Ovary (tissue), 9 donors: ENCODE measurements around the gene DOCK2. TPM values are rescaled to one million over a fixed set of nuclear protein-coding genes. Genes with fewer than 3 reads are reported as not detected.

Experiments used
- DNase-seq, 5 donors: peaks; one replicate each; pipeline ENCODE4 v3.0.0-alpha.2; 2019 to 2020
- H3K27ac ChIP-seq, 2 donors: fragments of 200-600 bp; one replicate each; pipeline versions ENCODE4 v1.5.1 to v1.8.0; 2019 to 2022
- H3K27me3 ChIP-seq: fragments of 200-600 bp; one replicate; pipeline ENCODE4 v1.8.0; 2022
- H3K36me3 ChIP-seq: fragments of 200-600 bp; sonication (generic); one replicate; pipeline ENCODE4 v1.5.1; 2019
- H3K4me1 ChIP-seq: one replicate; pipeline ENCODE4 v1.8.1; 2013; ENCODE audit warnings: mild to moderate bottlenecking, moderate library complexity; ENCODE audit not compliant: insufficient read depth
- H3K4me3 ChIP-seq: fragments of 200-600 bp; sonication (generic); one replicate; pipeline ENCODE4 v1.5.1; 2017
- H3K9me3 ChIP-seq, 2 donors: fragments of 200-600 bp in 1 of 2; sonication (generic) in 1 of 2; one replicate each; pipeline versions ENCODE4 v1.5.1 to v1.8.1; 2013 to 2019; ENCODE audit warnings: mild to moderate bottlenecking in 1 of 2, moderate library complexity in 1 of 2
- CTCF ChIP-seq, 3 donors: fragments of 450-650 bp in 2 of 3; fragments of 200-600 bp in 1 of 3; IDR thresholded peaks; one replicate each; pipeline versions ENCODE4 v1.5.1 to v1.8.0; 2016 to 2022; ENCODE audit warnings: antibody characterized with exemption in 3 of 3, mild to moderate bottlenecking in 1 of 3
- EP300 ChIP-seq: sonication (generic); formaldehyde crosslinking; IDR thresholded peaks from one replicate; pipeline ENCODE4 v1.6.1; 2017; ENCODE audit warnings: antibody characterized with exemption
- POLR2A ChIP-seq: fragments of 450-650 bp; IDR thresholded peaks from one replicate; pipeline ENCODE4 v1.6.1; 2017; ENCODE audit warnings: antibody characterized with exemption, mild to moderate bottlenecking, moderate library complexity
- WGBS, 3 donors: extraction: QIAGEN DNeasy Blood & Tissue Kit in 1 of 3; methylation state at CpG; one replicate each; pipeline versions ENCODE4 v1.1.5 to v1.1.7; 2013 to 2017; 5-methylcytosine and 5-hydroxymethylcytosine counted together
- intact Hi-C, 4 donors: fragments of 100-400 bp; cut with DNase I; formaldehyde crosslinking; loops; one replicate each; pipeline versions ENCODE4 v1.11.0 to v1.15.1; 2022 to 2023
- polyA plus RNA-seq, 2 donors: library from polyadenylated mRNA; stranded (reverse); fragments of 200-250 nt in 1 of 2; fragments of 350-450 nt in 1 of 2; fragmentation: Illumina TruSeq in 1 of 2; extraction: RNeasy Lipid Tissue Mini Kit (QIAGEN cat#74804) in 1 of 2; gene quantifications; one replicate each; pipeline ENCODE4 v1.2.3, GENCODE V29; 2013 to 2014
- total RNA-seq, 7 donors: library from RNA; depleted of rRNA in 2 of 7; stranded (reverse); fragments of >200 nt in 2 of 7; fragmentation: NEBNext Ultra II Directional in 3 of 7; extraction: Animal tissue kit (Norgen Biotek cat#: 25700) in 3 of 7; gene quantifications; one replicate each; pipeline versions ENCODE4 v1.1.0 to v1.2.4, GENCODE V29; 2016 to 2023
- donor health status: DM: no; HTN: no; CAD: no; lungs with moderate emphysema.
- donor health status: DM: no; HTN: no; CAD: no.
- donor health status: Bipolar disorder and iron deficiency.
- donor health status: DM: yes; HTN: yes; CAD: no.
- donor health status: DM: no; HTN: no; CAD: no.
- donor health status: DM: yes; HTN: yes; CAD: no.

Gene DOCK2
- total and polyA plus RNA-seq, 9 donors: 1.3 to 10.2 (median 5.4) TPM

GRCh38 chr5:169682026-169682425 is 45.0 kb downstream of the DOCK2 start:
- no peak for TF ChIP-seq POLR2A
- TF ChIP-seq EP300: no peak
- no peak for TF ChIP-seq CTCF (IDR thresholded peaks at IDR 0.05)
- H3K4me3 ChIP-seq: no peak overlapping the region
- intact Hi-C loops: no loop called here
- WGBS, 3 donors: 83 to 89% (median 84%) methylated on average over 2 of the region's 2 CpGs
- H3K4me1 ChIP-seq: no peaks in the 10 kb centered on the region
- H3K36me3 ChIP-seq: no peaks in the 10 kb centered on the region
- H3K27me3 ChIP-seq: no peaks in the 10 kb centered on the region
- DNase-seq: no peak
- no peak overlapping the region for H3K27ac ChIP-seq
- no peaks in the 10 kb centered on the region for H3K9me3 ChIP-seq

GRCh38 chr5:169686137-169686536 is 49.1 kb downstream of the DOCK2 start:
- no peak for DNase-seq
- intact Hi-C loops: no loop called here
- Histone ChIP-seq H3K4me3 (no peak overlapping the region), H3K9me3 (no peaks in the 10 kb centered on the region), H3K4me1 (no peaks in the 10 kb centered on the region), H3K27ac (no peak overlapping the region), H3K36me3 (no peaks in the 10 kb centered on the region), H3K27me3 (no peaks in the 10 kb centered on the region)
- 43 to 62% (median 47%) methylated on average over 5 of the region's 5 CpGs for WGBS, 3 donors
- TF ChIP-seq CTCF (IDR thresholded peaks at IDR 0.05) (no peak), EP300 (no peak), POLR2A (no peak)

GRCh38 chr5:169688106-169688505 is 51.0 kb downstream of the DOCK2 start:
- Histone ChIP-seq H3K4me1 (no peaks in the 10 kb centered on the region), H3K36me3 (no peaks in the 10 kb centered on the region), H3K4me3 (no peak overlapping the region), H3K27ac (no peak overlapping the region), H3K27me3 (no peaks in the 10 kb centered on the region), H3K9me3 (no peaks in the 10 kb centered on the region)
- WGBS, 3 donors: 69 to 76% (median 74%) methylated on average over 3 of the region's 3 CpGs
- DNase-seq: no peak
- TF ChIP-seq CTCF (IDR thresholded peaks at IDR 0.05): no peak
- TF ChIP-seq POLR2A: no peak
- TF ChIP-seq EP300: no peak
- intact Hi-C loops: no loop called here

- H3K4me3 ChIP-seq: no peak overlapping the region
- no peak for DNase-seq
- H3K27ac ChIP-seq: no peak overlapping the region
- no peaks in the 10 kb centered on the region for H3K36me3 ChIP-seq
- no peaks in the 10 kb centered on the region for H3K9me3 ChIP-seq
- intact Hi-C loops: no loop called here
- TF ChIP-seq EP300: no peak
- TF ChIP-seq CTCF (IDR thresholded peaks at IDR 0.05): no peak
- TF ChIP-seq POLR2A: no peak
- no peaks in the 10 kb centered on the region for H3K27me3 ChIP-seq
- no peaks in the 10 kb centered on the region for H3K4me1 ChIP-seq
- 22 to 36% (median 22%) methylated on average over 1 of the region's 1 CpG for WGBS, 3 donors
Measured at GRCh38 chr5:169691471-169691870, 54.4 kb downstream of the DOCK2 start.
